Natural killer cell (primary cell): ENCODE measurements around the gene GIMAP6. TPM values are rescaled to one million over a fixed set of nuclear protein-coding genes. Genes with fewer than 3 reads are reported as not detected.
A peak's percentile ranks its signal among the peaks of the same experiment; 100 is the strongest.
"Not testable (repeated sequence)": the region's sequence is repeated elsewhere in the genome, so short reads cannot be mapped to it uniquely, and the experiment has no call there.

ENCODE experiments used
- ATAC-seq, 3 donors: fragments of 150-1000 bp in 2 of 3; fragments of 200-7000 bp in 1 of 3; cut with Tn5 transposase; 1 replicate in 1 of 3; 2 replicates in 2 of 3; pipeline ENCODE4 v1.10.0; 2021; ENCODE audit warnings: mild to moderate bottlenecking in 2 of 3, moderate library complexity in 2 of 3
- DNase-seq, 2 donors: peaks; one replicate each; pipeline versions ENCODE4 v3.0.0 to v3.0.0-alpha.2; 2013 to 2021; ENCODE audit warnings: mixed read lengths in 1 of 2
- H3K27ac ChIP-seq: one replicate; pipeline ENCODE4 v1.5.1; 2013; ENCODE audit warnings: mild to moderate bottlenecking, low read length
- H3K27me3 ChIP-seq: one replicate; pipeline ENCODE4 v1.6.1; 2013; ENCODE audit warnings: low read length; ENCODE audit not compliant: control insufficient read depth, insufficient read depth
- H3K36me3 ChIP-seq: one replicate; pipeline ENCODE4 v1.6.1; 2013; ENCODE audit warnings: low read length; ENCODE audit not compliant: control insufficient read depth, insufficient read depth
- H3K4me1 ChIP-seq: one replicate; pipeline ENCODE4 v1.6.1; 2013; ENCODE audit warnings: low read length; ENCODE audit not compliant: control insufficient read depth, insufficient read depth
- H3K4me3 ChIP-seq: one replicate; pipeline ENCODE4 v1.5.1; 2013; ENCODE audit warnings: low read length
- H3K9me3 ChIP-seq: one replicate; pipeline ENCODE4 v1.6.1; 2013; ENCODE audit warnings: low read length; ENCODE audit not compliant: control insufficient read depth, insufficient read depth
- H3K27ac Mint-ChIP-seq, 2 donors: one replicate each; pipeline ENCODE4 v1.8.0; 2022; ENCODE audit warnings: mild to moderate bottlenecking in 2 of 2, mixed read lengths in 2 of 2, moderate library complexity in 1 of 2
- H3K27me3 Mint-ChIP-seq, 2 donors: one replicate each; pipeline ENCODE4 v1.8.0; 2022; ENCODE audit warnings: low read depth in 2 of 2, mixed read lengths in 2 of 2
- H3K36me3 Mint-ChIP-seq: one replicate; pipeline ENCODE4 v1.8.0; 2022; ENCODE audit warnings: mixed read lengths
- H3K4me1 Mint-ChIP-seq, 2 donors: one replicate each; pipeline ENCODE4 v1.8.0; 2022; ENCODE audit warnings: mixed read lengths in 2 of 2
- H3K4me3 Mint-ChIP-seq: one replicate; pipeline ENCODE4 v1.8.0; 2022; ENCODE audit warnings: mild to moderate bottlenecking, moderate library complexity, mixed read lengths
- H3K9me3 Mint-ChIP-seq, 2 donors: one replicate each; pipeline ENCODE4 v1.8.0; 2022; ENCODE audit warnings: mixed read lengths in 2 of 2
- CTCF ChIP-seq: fragments of 200-600 bp; IDR thresholded peaks from one replicate; pipeline ENCODE4 v1.8.0; 2022; ENCODE audit warnings: antibody characterized with exemption
- WGBS: methylation state at CpG from one replicate; pipeline ENCODE4 v1.1.7; 2013; ENCODE audit warnings: missing lambda C conversion rate; ENCODE audit not compliant: insufficient coverage; 5-methylcytosine and 5-hydroxymethylcytosine counted together
- intact Hi-C: fragments of 100-400 bp; cut with micrococcal nuclease; formaldehyde crosslinking; loops from one replicate; pipeline ENCODE4 v1.14.2; 2022
- total RNA-seq, 4 donors: library from RNA; stranded (reverse); fragments of 120-200 nt in 1 of 4; gene quantifications; one replicate each; pipeline versions ENCODE4 v1.2.3 to v1.2.4, GENCODE V29; 2013 to 2022

The GIMAP6 gene
- total RNA-seq, 3 donors from 2014 or later (not counting 1 experiment from before 2014, with no cell fraction given): 39.7 to 100 (median 51.9) TPM

- Mint-ChIP-seq H3K4me3 (no peak overlapping the region), H3K36me3 (peaks cover 9% of the 10 kb centered on the region), H3K27ac (peak overlapping the region; percentile 70 to 71), H3K27me3 (no peaks in the 10 kb centered on the region), H3K4me1 (peaks cover 19 to 29% of the 10 kb centered on the region in 2 donors), H3K9me3 (peaks cover 0 to 2% of the 10 kb centered on the region in 2 donors)
- intact Hi-C loops: no loop called here
- no peaks in the 10 kb centered on the region for H3K4me1 ChIP-seq
- no peak for ATAC-seq
- no peaks in the 10 kb centered on the region for H3K27me3 ChIP-seq
- peaks cover 3% of the 10 kb centered on the region for H3K9me3 ChIP-seq
- H3K36me3 ChIP-seq: peaks cover 5% of the 10 kb centered on the region
- no peak for TF ChIP-seq CTCF
- H3K27ac ChIP-seq: no peak overlapping the region
- peak in 1 of 2 donors; percentile 31 for DNase-seq
- no peak overlapping the region for H3K4me3 ChIP-seq
- WGBS: 83% methylated on average over 3 of the region's 3 CpGs
These were observed 11.4 kb downstream of the GIMAP6 start for GRCh38 chr7:150620617-150621371.

- no peak overlapping the region for H3K27ac Mint-ChIP-seq
- H3K27ac ChIP-seq: no peak overlapping the region
These were observed 12.1 kb downstream of the GIMAP6 start for GRCh38 chr7:150620061-150620460.

GRCh38 chr7:150615221-150615755 is 16.9 kb downstream of the GIMAP6 start:
- H3K9me3 ChIP-seq, H3K4me1 ChIP-seq, H3K9me3 Mint-ChIP-seq, H3K27me3 ChIP-seq, H3K4me3 Mint-ChIP-seq, H3K27ac ChIP-seq, H3K27me3 Mint-ChIP-seq, ATAC-seq, intact Hi-C loops, H3K4me3 ChIP-seq, DNase-seq, H3K36me3 ChIP-seq, H3K36me3 Mint-ChIP-seq: not testable (repeated sequence)
- peak overlapping the region; percentile 5 to 50 for H3K27ac Mint-ChIP-seq
- peaks cover 14 to 20% of the 10 kb centered on the region in 2 donors for H3K4me1 Mint-ChIP-seq
- WGBS: 78% methylated on average over 5 of the region's 5 CpGs

More at GRCh38 chr7:150620061-150620460, 12.1 kb downstream of the GIMAP6 start:
- H3K4me3 ChIP-seq: no peak overlapping the region
- peaks cover under 1% of the 10 kb centered on the region for H3K36me3 ChIP-seq
- Mint-ChIP-seq H3K27me3 (no peaks in the 10 kb centered on the region), H3K4me3 (no peak overlapping the region), H3K9me3 (peaks cover 0 to 2% of the 10 kb centered on the region in 2 donors), H3K4me1 (peaks cover 14 to 23% of the 10 kb centered on the region in 2 donors), H3K36me3 (peaks cover 2% of the 10 kb centered on the region)
- no peaks in the 10 kb centered on the region for H3K4me1 ChIP-seq
- 90% methylated on average over 3 of the region's 3 CpGs for WGBS
- peaks cover 3% of the 10 kb centered on the region for H3K9me3 ChIP-seq
- ATAC-seq (no peak), DNase-seq (no peak)
- no peaks in the 10 kb centered on the region for H3K27me3 ChIP-seq
- intact Hi-C loops: no loop called here
- no peak for TF ChIP-seq CTCF

GRCh38 chr7:150614426-150614825 is 17.8 kb downstream of the GIMAP6 start:
- H3K4me3 Mint-ChIP-seq, H3K27me3 ChIP-seq, H3K4me3 ChIP-seq, intact Hi-C loops, H3K36me3 ChIP-seq, H3K9me3 ChIP-seq, H3K27me3 Mint-ChIP-seq, H3K36me3 Mint-ChIP-seq, H3K4me1 ChIP-seq, H3K9me3 Mint-ChIP-seq, H3K27ac ChIP-seq, ATAC-seq: not testable (repeated sequence)
- Mint-ChIP-seq H3K27ac (peak overlapping the region; percentile 5 to 50), H3K4me1 (peaks cover 14 to 20% of the 10 kb centered on the region in 2 donors)
- 97% methylated on average over 1 of the region's 1 CpG for WGBS
- peak in 1 of 2 donors; percentile 38 for DNase-seq
